Measurements from ENCODE around the gene PIEZO2. TPM values are rescaled to one million over a fixed set of nuclear protein-coding genes. Genes with fewer than 3 reads are reported as not detected.
"Not testable (repeated sequence)": the region's sequence is repeated elsewhere in the genome, so short reads cannot be mapped to it uniquely, and the experiment has no call there.

PIEZO2 gene
- total RNA-seq, 1 experiment from 2014 or later = 0.57 TPM

DNA sequence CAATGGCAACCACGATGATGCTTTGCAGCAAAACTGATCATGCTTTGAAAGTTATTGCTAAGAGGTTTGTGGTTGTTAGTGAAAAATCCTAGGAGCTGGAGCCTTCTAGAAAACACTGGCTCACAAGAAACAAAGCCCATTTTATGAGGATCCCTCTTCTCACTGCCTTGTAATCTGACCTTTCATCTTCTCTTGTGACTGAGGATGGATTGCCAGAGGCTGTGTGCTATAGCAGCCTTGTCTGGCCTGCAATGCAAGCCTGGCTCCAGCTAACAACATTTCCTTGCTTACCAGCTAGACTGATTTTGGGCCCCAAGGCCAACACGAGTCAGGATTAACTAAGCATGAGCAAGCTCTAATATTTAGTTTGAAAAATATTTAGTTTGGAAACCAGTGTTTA is 13.1 kb downstream of the PIEZO2 start:
- POLR2A ChIA-PET = no interaction called here
- H3K27ac ChIP-seq (ENCODE audit: low read length) = no peak overlapping the region
- no TSS peak for BruUV-seq (replicated peaks)

DNA sequence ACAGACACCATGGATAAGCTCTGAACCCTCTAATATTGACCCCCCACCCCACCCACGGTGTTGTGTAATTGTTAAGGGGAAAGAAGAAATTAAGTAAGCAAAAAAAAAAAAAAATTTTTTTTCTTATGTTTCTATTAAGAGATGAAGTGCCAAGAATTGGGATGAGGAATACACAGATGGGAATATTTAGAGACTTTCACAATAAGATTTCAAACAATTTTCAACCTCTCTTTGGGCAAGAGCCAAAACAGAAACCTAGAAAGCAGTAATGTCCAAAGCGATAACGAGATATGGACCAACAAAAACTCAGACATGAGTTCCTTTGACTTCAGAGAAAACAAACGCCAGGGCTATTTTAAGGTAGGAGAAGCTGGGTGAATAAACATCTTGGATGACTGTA is 14.4 kb downstream of the PIEZO2 start:
- H3K27me3 ChIP-seq (ENCODE audit: control insufficient read depth, insufficient read depth, low read length) = no peaks in the 10 kb centered on the region
- no peaks in the 10 kb centered on the region for H3K9me3 ChIP-seq (ENCODE audit: control insufficient read depth, insufficient read depth, low read depth, low read length)
- no peaks in the 10 kb centered on the region for H3K4me1 ChIP-seq (ENCODE audit: control insufficient read depth, insufficient read depth, low read length)
- CTCF ChIA-PET = no interaction called here
- no peak overlapping the region for H3K4me3 ChIP-seq (ENCODE audit: low read depth in 2 of 2, low read length in 2 of 2)
- POLR2A ChIA-PET = no interaction called here
- TF ChIP-seq, protein P1, sequence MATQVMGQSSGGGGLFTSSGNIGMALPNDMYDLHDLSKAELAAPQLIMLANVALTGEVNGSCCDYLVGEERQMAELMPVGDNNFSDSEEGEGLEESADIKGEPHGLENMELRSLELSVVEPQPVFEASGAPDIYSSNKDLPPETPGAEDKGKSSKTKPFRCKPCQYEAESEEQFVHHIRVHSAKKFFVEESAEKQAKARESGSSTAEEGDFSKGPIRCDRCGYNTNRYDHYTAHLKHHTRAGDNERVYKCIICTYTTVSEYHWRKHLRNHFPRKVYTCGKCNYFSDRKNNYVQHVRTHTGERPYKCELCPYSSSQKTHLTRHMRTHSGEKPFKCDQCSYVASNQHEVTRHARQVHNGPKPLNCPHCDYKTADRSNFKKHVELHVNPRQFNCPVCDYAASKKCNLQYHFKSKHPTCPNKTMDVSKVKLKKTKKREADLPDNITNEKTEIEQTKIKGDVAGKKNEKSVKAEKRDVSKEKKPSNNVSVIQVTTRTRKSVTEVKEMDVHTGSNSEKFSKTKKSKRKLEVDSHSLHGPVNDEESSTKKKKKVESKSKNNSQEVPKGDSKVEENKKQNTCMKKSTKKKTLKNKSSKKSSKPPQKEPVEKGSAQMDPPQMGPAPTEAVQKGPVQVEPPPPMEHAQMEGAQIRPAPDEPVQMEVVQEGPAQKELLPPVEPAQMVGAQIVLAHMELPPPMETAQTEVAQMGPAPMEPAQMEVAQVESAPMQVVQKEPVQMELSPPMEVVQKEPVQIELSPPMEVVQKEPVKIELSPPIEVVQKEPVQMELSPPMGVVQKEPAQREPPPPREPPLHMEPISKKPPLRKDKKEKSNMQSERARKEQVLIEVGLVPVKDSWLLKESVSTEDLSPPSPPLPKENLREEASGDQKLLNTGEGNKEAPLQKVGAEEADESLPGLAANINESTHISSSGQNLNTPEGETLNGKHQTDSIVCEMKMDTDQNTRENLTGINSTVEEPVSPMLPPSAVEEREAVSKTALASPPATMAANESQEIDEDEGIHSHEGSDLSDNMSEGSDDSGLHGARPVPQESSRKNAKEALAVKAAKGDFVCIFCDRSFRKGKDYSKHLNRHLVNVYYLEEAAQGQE (IDR thresholded peaks at IDR 0.05; ENCODE audit: insufficient read depth in 1 of 2, low read depth in 2 of 2, low read length in 1 of 2) = no peak
- TF ChIP-seq, protein P2, sequence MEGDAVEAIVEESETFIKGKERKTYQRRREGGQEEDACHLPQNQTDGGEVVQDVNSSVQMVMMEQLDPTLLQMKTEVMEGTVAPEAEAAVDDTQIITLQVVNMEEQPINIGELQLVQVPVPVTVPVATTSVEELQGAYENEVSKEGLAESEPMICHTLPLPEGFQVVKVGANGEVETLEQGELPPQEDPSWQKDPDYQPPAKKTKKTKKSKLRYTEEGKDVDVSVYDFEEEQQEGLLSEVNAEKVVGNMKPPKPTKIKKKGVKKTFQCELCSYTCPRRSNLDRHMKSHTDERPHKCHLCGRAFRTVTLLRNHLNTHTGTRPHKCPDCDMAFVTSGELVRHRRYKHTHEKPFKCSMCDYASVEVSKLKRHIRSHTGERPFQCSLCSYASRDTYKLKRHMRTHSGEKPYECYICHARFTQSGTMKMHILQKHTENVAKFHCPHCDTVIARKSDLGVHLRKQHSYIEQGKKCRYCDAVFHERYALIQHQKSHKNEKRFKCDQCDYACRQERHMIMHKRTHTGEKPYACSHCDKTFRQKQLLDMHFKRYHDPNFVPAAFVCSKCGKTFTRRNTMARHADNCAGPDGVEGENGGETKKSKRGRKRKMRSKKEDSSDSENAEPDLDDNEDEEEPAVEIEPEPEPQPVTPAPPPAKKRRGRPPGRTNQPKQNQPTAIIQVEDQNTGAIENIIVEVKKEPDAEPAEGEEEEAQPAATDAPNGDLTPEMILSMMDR (IDR thresholded peaks at IDR 0.05) = no peak
- TF ChIP-seq SIN3A (IDR thresholded peaks at IDR 0.05; ENCODE audit: borderline replicate concordance, insufficient read depth, low read depth, low read length) (no peak), POLR2AphosphoS5 (IDR thresholded peaks at IDR 0.05; ENCODE audit: low read depth, low read length) (no peak), TCF7L2 (IDR thresholded peaks at IDR 0.05; ENCODE audit: low read depth, low read length) (no peak)
- ATAC-seq (no peak), DNase-seq (ENCODE audit: low read depth, low spot score) (no peak)
- no peak overlapping the region for H3K27ac ChIP-seq (ENCODE audit: low read length)
- no TSS peak for BruUV-seq (replicated peaks)
- in situ Hi-C loops (cut with HindIII; ENCODE audit: low pct_unique_long_range_greater_than_20kb, low sequenced_read_pairs) (no loop called here), intact Hi-C loops (cut with micrococcal nuclease; ENCODE audit: unreplicated experiment) (no loop called here)
- no peaks in the 10 kb centered on the region for H3K36me3 ChIP-seq (ENCODE audit: control insufficient read depth, insufficient read depth, low read length)

More for the DNA sequence above, 13.1 kb downstream of the PIEZO2 start:
- intact Hi-C loops (cut with micrococcal nuclease; ENCODE audit: unreplicated experiment) = no loop called here
- ATAC-seq (no peak), DNase-seq (ENCODE audit: low read depth, low spot score) (no peak)
- TF ChIP-seq POLR2AphosphoS5 (IDR thresholded peaks at IDR 0.05; ENCODE audit: low read depth, low read length) (no peak), TCF7L2 (IDR thresholded peaks at IDR 0.05; ENCODE audit: low read depth, low read length) (no peak), SIN3A (IDR thresholded peaks at IDR 0.05; ENCODE audit: borderline replicate concordance, insufficient read depth, low read depth, low read length) (no peak)
- TF ChIP-seq, protein P2 (IDR thresholded peaks at IDR 0.05) = no peak
- TF ChIP-seq, protein P1 (IDR thresholded peaks at IDR 0.05; ENCODE audit: insufficient read depth in 1 of 2, low read depth in 2 of 2, low read length in 1 of 2) = no peak
- H3K36me3 ChIP-seq (ENCODE audit: control insufficient read depth, insufficient read depth, low read length) = no peaks in the 10 kb centered on the region
- H3K4me3 ChIP-seq (ENCODE audit: low read depth in 2 of 2, low read length in 2 of 2) = no peak overlapping the region
- no peaks in the 10 kb centered on the region for H3K4me1 ChIP-seq (ENCODE audit: control insufficient read depth, insufficient read depth, low read length)
- H3K27me3 ChIP-seq (ENCODE audit: control insufficient read depth, insufficient read depth, low read length) = no peaks in the 10 kb centered on the region
- H3K9me3 ChIP-seq (ENCODE audit: control insufficient read depth, insufficient read depth, low read depth, low read length) = no peaks in the 10 kb centered on the region
- in situ Hi-C loops (cut with HindIII; ENCODE audit: low pct_unique_long_range_greater_than_20kb, low sequenced_read_pairs) = no loop called here
- CTCF ChIA-PET = no interaction called here

DNA sequence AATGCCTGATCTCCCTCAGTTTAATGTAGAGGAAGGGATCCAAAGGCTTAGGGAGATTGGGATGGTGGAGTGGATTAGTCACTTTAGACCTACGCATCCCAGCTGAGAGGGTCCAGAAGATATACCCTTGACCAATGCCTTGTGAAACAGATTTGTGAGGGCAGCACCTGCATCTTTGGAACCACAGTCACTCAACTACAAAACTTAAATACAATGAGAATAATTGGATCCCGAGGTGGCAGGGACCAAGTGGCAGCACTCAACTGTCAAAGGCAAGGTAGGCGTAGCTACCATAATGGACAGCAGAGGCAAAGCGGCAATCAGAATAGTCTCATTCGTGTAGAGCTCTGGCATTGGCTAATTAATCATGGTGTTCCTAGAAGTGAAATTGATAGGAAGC is 20.3 kb downstream of the PIEZO2 start:
- CTCF ChIA-PET; H3K27me3 ChIP-seq (ENCODE audit: control insufficient read depth, insufficient read depth, low read length); BruUV-seq (replicated peaks); POLR2A ChIA-PET; H3K9me3 ChIP-seq (ENCODE audit: control insufficient read depth, insufficient read depth, low read depth, low read length); intact Hi-C loops (cut with micrococcal nuclease; ENCODE audit: unreplicated experiment); H3K4me1 ChIP-seq (ENCODE audit: control insufficient read depth, insufficient read depth, low read length); in situ Hi-C loops (cut with HindIII; ENCODE audit: low pct_unique_long_range_greater_than_20kb, low sequenced_read_pairs); H3K36me3 ChIP-seq (ENCODE audit: control insufficient read depth, insufficient read depth, low read length); ATAC-seq; DNase-seq (ENCODE audit: low read depth, low spot score); H3K4me3 ChIP-seq (ENCODE audit: low read depth in 2 of 2, low read length in 2 of 2); H3K27ac ChIP-seq (ENCODE audit: low read length): not testable (repeated sequence)

All from Panc1 (cell line).